AG08395 (cell line): ENCODE measurements around the gene CST2.
A peak's percentile ranks its signal among the peaks of the same experiment; 100 is the strongest.
"Not testable (repeated sequence)": the region's sequence is repeated elsewhere in the genome, so short reads cannot be mapped to it uniquely, and the experiment has no call there.

Experiments
- DNase-seq: peaks from one replicate; pipeline ENCODE4 v3.0.0; 2012; ENCODE audit warnings: mixed read lengths, low spot score

The CST2 gene

DNA sequence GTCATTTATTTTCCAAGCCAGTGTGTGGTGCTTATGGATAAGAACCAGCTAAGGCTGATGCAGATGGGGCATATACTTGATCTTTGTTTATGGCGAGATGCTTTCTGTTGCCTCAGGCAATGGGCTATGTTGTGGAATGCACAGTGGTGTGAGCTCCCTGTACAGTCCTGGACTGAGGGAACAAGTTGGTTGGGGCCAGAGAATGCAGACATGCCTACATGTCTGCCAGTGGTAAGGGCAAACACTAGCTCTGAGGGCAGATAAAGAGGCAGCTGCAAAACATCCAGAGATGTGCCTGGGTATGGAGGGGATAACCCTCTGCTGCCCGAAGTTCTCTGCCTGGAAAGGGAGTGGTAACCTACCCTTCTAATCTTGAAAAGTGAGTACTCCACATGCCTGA, 16.2 kb downstream of the CST2 start:
- not testable (repeated sequence) for DNase-seq

DNA sequence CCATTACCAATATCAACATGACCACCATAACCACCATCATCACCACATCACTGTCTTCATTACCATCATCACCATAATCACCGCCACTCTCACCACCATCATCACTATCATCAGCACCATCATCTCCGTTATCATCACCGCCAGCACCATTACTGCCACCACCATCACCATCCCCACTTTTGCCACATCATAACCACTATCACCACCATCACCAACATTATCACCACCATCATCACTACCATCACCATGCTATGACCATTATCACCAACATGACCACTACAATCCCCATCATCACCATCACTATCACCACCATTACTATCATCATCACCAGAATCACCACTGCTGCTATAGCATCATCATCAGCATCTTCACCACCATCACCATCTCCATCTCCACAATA, 25.7 kb downstream of the CST2 start:
- DNase-seq = no peak

DNA sequence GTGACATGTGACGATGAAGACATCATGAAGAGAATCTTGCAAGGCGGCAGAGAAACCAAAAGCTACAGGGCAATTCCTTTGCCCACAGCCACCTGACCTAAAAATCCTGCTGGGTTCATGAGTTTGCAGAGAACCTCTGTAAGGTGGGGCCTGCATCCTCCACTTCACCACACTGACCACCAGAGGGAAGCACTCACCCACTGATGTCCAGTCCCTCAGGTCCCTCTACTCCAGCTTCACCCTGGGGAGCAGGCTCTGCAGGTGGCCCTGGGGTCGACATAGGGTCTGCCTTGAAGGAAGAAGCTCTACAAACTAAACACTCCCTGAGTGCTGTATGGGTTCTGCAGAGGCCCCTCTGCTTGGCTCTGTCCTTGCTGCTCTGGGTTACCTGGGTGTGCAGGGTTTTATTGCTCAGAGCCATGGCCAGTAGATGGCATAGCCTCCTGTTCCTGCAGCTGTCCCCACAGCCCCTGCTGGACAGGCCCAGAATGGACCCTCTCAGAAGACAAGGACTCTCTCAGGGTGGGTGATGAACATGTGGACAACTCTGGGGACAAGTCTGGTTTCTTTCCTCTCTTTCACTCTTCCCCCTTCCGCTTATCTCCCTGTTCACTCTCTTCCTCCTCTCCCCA, 27.2 kb downstream of the CST2 start:
- not testable (repeated sequence) for DNase-seq

DNA sequence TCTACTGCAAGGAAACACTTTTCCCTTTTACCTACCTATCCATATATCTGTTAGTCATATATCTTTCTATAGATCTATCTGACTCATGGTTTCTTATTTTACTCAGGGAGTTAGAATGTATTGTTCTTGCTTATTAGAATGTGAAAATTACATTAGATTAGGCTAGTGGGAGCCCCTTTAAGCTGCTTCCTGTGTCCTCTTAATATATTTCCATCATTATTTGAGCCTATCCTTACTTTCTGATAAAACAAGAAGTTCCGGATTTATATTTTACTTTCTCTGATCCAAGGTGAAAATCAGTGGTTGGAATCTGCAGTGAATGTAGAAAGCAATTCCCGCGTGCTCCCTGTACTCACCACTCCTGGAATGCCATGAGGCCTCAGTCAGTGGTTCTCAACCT, 31.0 kb downstream of the CST2 start:
- DNase-seq = no peak

DNA sequence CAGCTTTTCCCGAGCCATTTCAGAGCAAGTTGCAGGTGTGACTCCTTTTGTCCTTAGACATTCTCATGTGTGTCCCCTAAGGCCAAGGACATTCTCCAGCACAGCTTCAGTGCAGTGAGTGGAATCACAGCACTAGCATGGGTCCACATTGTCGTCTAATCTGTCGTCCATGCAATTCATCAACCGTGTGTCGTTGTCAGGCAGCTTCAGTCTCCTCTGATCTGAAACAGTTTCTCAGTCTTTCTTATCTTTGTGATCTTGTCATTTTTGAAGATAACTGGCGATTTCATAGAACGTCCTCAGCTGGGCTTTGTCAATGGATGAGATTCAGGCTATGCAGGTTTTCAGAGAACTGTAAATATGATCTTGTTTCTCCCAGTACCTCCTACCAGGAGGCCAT, 31.7 kb downstream of the CST2 start:
- DNase-seq = no peak

DNA sequence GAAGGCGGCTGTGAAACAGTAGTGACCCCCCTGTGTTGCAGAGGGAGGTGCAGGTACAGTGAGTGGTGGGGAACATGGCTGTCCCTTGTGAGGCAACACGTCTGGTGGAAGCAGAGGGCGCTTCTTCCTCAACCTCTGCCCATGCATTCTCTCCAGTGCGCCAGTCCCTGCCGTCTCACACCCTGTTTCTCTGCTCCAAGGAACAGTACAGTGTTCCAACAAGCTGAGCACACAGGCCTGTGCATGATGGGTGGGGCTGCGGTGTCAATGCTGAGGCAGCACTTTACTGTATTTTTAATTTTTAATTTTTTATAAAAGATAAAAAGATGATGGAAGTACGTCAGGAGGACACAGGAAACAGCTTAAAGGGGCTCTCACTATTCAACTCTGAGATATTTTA, 32.5 kb downstream of the CST2 start:
- DNase-seq = no peak

DNA sequence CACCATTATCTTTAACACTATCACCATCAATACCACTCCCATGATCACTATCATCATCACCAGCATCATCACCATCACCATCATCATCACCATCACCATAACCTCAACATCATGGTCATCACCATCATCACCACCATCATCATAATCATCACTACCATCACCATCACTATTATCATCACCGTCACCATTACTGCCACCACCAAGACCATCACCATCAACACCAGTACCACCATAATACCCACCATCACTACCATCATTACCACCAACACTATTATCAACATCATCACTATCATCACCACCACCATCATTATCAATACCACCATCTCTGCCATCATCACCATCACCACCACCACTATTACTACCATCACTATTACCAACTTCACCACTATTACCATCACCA, 43.1 kb downstream of the CST2 start:
- DNase-seq = no peak

DNA sequence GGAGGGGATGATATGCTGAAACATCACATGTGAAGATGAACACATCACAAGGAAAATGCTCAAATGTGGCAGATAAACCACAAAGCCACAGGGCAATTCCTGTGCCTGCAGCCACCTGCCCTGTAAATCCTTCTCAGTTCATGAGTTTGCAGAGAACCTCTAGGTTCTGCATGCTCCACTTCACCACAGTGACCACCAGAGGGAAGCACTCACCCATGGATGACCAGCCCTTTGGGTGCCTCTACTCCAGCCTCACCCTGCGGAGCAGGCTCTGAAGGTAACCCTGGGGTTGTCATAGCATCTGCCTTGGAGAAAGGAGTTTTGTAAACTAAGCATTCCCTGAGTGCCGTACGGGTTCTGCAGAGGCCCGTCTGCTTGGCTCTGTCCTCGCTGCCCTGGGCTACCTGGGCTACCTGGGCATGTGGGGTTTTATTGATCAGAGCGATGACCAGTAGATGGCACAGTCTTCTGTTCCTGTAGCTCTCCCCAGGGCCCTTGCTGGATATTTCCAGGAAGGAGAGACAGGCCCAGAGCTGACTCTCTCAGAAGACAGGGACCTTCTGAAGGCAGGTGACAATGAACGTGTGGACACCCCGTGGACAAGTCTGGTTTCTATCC, 44.1 kb downstream of the CST2 start:
- DNase-seq = peak; percentile 34

DNA sequence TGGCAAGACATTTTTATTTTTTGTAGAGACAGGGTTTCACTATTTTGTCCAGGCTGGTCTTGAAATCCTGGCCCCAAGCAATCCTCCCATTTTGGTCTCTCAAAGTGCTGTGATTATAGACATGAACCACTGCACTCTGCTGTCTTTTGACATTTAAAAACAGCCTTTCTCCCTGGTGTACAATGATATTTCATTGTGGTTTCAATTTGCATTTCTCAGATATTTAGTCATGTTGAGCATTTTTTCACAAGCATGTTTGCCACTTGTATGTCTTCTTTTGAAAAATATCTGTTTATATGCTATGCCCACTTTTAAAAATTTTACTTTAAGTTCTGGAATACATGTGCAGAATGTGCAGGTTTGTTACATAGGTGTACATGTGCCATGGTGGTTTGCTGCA, 47.9 kb downstream of the CST2 start:
- not testable (repeated sequence) for DNase-seq

DNA sequence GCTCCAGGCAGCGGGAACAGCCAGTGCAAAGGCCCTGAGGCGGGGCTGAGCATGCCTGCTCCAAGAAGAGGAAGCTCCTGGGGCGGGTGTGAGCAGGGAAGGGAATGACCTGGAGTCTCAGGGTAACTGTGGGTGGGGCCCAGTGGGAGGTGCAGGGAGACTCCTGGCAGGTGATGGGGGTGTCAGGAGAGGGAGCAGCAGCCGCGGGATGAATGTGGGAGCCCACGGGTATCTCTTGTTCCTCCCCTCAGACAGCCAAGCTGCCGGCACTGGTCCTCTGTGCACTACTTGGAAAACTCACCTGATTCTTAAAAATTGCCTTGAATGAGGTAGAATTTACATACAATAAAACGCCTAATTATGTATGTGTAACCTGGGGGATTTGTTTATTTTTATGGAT, 49.1 kb downstream of the CST2 start:
- DNase-seq = not testable (repeated sequence)

DNA sequence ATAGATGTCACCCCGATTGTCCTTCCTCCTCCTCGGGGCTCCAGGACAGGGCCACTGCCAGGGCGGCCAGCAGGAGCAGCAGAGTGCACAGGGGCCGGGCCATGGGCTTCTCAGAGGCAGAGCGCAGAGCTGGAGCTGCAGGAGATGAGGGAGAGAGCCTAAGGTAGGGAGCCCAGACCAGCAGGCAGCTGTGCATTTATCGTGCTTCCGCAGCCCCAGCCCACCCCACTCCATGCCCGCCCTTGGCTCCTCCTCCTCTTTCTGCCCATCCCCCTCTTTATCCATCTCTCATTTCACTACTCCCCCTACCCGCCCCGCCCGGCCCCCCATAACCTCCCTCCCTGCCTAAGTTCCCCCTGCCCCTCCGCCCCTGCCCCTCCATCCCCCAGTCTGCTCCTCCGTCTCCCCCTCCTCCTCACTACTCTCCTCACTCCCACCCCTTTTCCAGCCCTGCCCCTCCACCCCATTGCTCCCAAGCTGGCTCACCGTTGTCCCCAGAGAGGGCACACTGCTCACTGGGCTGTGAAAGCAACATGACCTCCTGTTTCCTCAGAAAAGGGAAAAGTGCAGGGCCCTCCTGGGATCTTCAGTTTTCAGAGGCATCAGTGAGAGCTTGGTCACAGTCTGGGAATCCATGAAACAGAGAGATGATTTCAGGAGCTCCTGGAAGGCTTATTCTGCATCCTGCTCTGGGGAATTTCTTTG, 50.3 kb downstream of the CST2 start:
- DNase-seq = no peak

DNA sequence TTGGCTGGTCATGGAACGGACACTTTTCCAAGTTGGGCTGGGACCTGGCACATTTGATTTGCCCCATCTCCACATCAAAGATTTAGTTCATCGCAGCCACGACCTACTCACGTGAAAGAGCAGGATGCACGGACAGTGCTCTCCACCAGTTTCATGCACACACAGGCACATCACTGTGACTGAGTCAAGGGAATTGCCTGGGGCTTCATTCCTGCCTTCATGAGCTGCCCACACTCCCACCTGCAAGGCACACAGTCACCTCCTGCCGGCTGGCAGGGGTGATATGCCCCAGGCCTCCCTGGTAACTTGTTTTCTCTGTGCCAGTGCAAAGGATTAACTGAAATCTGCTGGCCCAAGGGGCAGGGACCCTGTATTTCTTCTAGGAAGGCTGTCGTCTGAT, 52.4 kb downstream of the CST2 start:
- DNase-seq = no peak
